Osteoblast (primary cell): Measurements from ENCODE around the gene DENND2A. TPM values are rescaled to one million over a fixed set of nuclear protein-coding genes. Genes with fewer than 3 reads are reported as not detected.

ENCODE experiments used
- DNase-seq: peaks from one replicate; pipeline ENCODE4 v3.0.0; 2011; ENCODE audit warnings: low spot score, mixed read lengths; ENCODE audit not compliant: insufficient read length; ENCODE audit errors: missing footprints
- H2AFZ ChIP-seq: 2 replicates; pipeline ENCODE4 v1.6.0; 2011; ENCODE audit warnings: mild to moderate bottlenecking, low read length
- H3K27ac ChIP-seq: 2 replicates; pipeline ENCODE4 v1.5.1; 2011; ENCODE audit warnings: mild to moderate bottlenecking, low read depth, low read length, moderate library complexity
- H3K27me3 ChIP-seq: 2 replicates; pipeline ENCODE4 v1.6.0; 2012; ENCODE audit warnings: mild to moderate bottlenecking, control low read depth, inconsistent platforms, low read length, moderate library complexity; ENCODE audit not compliant: insufficient read depth
- H3K36me3 ChIP-seq: 2 replicates; pipeline ENCODE4 v1.5.1; 2011; ENCODE audit warnings: mild to moderate bottlenecking, low read length, control low read depth, moderate library complexity; ENCODE audit not compliant: insufficient read depth
- H3K4me1 ChIP-seq: 2 replicates; pipeline ENCODE4 v1.5.1; 2011; ENCODE audit warnings: mild to moderate bottlenecking, low read length, control low read depth, moderate library complexity; ENCODE audit not compliant: insufficient read depth
- H3K4me2 ChIP-seq: 2 replicates; pipeline ENCODE4 v1.6.0; 2011; ENCODE audit warnings: mild to moderate bottlenecking, low read length; ENCODE audit not compliant: insufficient read depth
- H3K4me3 ChIP-seq: fragments of 200-600 bp; sonication (generic); 3 replicates; pipeline ENCODE4 v1.5.1; 2012; ENCODE audit warnings: mild to moderate bottlenecking, low read length, inconsistent platforms; ENCODE audit not compliant: insufficient read depth
- H3K79me2 ChIP-seq: 2 replicates; pipeline ENCODE4 v1.6.0; 2012; ENCODE audit warnings: mild to moderate bottlenecking, low read length, control low read depth, inconsistent platforms; ENCODE audit not compliant: insufficient read depth
- H3K9me3 ChIP-seq: 2 replicates; pipeline ENCODE4 v1.5.1; 2011; ENCODE audit warnings: low read depth, low read length, control low read depth
- H4K20me1 ChIP-seq: 2 replicates; pipeline ENCODE4 v1.6.0; 2012; ENCODE audit warnings: mild to moderate bottlenecking, low read length, control low read depth; ENCODE audit not compliant: insufficient read depth
- total RNA-seq: library from RNA; depleted of rRNA; stranded (reverse); fragments of >200 nt; gene quantifications from 2 replicates; pipeline ENCODE4 v1.2.3, GENCODE V29; 2012
- TF ChIP-seq, protein P1 (sequence below): IDR thresholded peaks from 2 replicates; pipeline ENCODE4 v1.5.1; 2011; ENCODE audit warnings: mild to moderate bottlenecking, low read depth, low read length, moderate library complexity; ENCODE audit errors: extremely low read depth

DENND2A gene
- total RNA-seq, 1 donor = 0.36 TPM

DNA sequence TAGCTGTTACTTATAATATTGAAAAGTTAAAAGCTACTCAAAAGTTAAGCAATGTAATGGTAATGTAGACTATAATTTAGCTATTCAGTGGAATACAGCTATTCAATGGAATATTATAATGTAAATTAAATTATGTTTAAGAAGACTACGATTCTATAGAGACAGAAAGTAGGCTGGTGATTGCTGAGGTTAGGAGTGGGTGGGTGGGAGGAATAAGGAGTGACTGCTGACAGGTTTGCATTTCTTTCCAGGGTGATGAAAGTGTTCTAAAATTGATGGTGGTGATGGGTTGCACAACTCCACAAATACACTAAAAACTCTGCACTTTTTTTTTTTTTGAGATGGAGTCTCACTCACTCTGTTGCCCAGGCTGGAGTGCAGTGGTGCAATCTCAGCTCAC is 21.4 kb downstream of the DENND2A start:
- no peak overlapping the region for H3K4me3 ChIP-seq
- H4K20me1 ChIP-seq = no peaks in the 10 kb centered on the region
- H3K4me1 ChIP-seq = no peaks in the 10 kb centered on the region
- no peaks in the 10 kb centered on the region for H3K9me3 ChIP-seq
- TF ChIP-seq, protein P1, sequence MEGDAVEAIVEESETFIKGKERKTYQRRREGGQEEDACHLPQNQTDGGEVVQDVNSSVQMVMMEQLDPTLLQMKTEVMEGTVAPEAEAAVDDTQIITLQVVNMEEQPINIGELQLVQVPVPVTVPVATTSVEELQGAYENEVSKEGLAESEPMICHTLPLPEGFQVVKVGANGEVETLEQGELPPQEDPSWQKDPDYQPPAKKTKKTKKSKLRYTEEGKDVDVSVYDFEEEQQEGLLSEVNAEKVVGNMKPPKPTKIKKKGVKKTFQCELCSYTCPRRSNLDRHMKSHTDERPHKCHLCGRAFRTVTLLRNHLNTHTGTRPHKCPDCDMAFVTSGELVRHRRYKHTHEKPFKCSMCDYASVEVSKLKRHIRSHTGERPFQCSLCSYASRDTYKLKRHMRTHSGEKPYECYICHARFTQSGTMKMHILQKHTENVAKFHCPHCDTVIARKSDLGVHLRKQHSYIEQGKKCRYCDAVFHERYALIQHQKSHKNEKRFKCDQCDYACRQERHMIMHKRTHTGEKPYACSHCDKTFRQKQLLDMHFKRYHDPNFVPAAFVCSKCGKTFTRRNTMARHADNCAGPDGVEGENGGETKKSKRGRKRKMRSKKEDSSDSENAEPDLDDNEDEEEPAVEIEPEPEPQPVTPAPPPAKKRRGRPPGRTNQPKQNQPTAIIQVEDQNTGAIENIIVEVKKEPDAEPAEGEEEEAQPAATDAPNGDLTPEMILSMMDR = no peak
- H3K4me2 ChIP-seq = no peak overlapping the region
- no peak for DNase-seq
- H2AFZ ChIP-seq = no peak overlapping the region
- H3K79me2 ChIP-seq = no peaks in the 10 kb centered on the region
- H3K27ac ChIP-seq = no peak overlapping the region
- H3K27me3 ChIP-seq = no peaks in the 10 kb centered on the region
- H3K36me3 ChIP-seq = no peaks in the 10 kb centered on the region

DNA sequence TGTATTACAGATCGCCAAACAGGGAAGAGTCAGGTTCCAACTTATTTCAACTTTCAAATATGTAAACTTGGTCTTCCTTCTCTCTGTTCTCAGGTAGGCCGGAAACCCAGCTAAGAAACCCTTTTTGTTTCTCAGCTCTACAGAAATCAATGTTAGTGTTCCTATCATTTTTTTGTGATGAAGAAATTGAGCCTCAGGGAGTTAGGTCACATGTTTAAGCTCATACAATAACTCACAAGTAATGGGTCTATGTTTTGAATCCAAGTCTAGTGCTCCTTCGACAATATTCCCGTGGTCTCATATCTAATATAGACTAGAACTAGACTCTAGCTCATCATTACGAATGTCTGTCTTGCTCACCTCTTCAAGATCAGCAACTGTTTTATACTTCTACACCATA is 22.3 kb downstream of the DENND2A start:
- no peak for DNase-seq
- H3K9me3 ChIP-seq = no peaks in the 10 kb centered on the region
- TF ChIP-seq, protein P1 = no peak
- H3K36me3 ChIP-seq = no peaks in the 10 kb centered on the region
- no peak overlapping the region for H2AFZ ChIP-seq
- no peaks in the 10 kb centered on the region for H3K79me2 ChIP-seq
- H3K4me3 ChIP-seq = no peak overlapping the region
- H3K4me1 ChIP-seq = no peaks in the 10 kb centered on the region
- no peaks in the 10 kb centered on the region for H3K27me3 ChIP-seq
- no peak overlapping the region for H3K4me2 ChIP-seq
- H4K20me1 ChIP-seq = no peaks in the 10 kb centered on the region
- no peak overlapping the region for H3K27ac ChIP-seq

DNA sequence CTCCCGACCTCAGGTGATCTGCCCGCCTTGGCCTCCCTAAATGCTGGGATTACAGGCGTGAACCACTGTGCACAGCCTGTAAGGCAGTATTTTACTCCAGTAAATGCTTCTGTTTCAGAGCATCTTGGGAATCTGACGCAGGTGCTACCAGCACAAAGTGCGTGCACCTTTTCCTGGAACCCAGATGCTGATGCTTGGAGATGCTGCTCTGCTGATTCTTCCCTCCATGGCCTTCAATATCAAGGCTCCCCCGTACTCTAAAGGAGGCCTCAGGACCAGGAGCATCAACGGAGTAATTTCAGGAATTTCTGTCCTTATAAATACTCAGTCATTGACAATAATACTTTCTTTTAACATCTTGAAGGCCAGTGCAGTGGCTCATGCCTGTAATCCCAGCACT is 23.5 kb downstream of the DENND2A start:
- Histone ChIP-seq H3K4me1 (no peaks in the 10 kb centered on the region), H3K27ac (no peak overlapping the region), H3K4me3 (no peak overlapping the region), H3K4me2 (no peak overlapping the region), H3K36me3 (no peaks in the 10 kb centered on the region), H4K20me1 (no peaks in the 10 kb centered on the region), H3K79me2 (no peaks in the 10 kb centered on the region), H3K27me3 (no peaks in the 10 kb centered on the region), H2AFZ (no peak overlapping the region), H3K9me3 (no peaks in the 10 kb centered on the region)
- TF ChIP-seq, protein P1 = no peak
- no peak for DNase-seq

DNA sequence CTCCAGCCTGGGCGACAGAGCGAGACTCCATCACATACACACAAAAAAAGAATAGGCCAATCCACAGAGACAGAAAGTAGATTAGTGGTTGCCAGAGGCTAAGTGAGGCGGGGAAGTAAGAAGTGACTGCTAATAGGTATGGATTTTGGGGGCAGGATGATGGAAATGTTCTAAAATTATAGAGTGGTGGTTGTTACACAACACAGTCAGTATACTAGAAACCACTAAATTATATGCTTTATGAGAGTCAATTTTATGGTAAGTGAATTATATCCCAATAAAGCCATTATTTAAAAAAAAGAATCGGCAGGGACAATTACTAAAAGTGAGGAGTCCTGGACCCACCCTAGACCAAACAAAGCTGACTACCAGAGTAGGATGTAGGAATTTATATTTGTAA is 24.3 kb downstream of the DENND2A start:
- Histone ChIP-seq H3K27me3 (no peaks in the 10 kb centered on the region), H3K4me3 (no peak overlapping the region), H3K27ac (no peak overlapping the region), H3K4me2 (no peak overlapping the region), H3K79me2 (no peaks in the 10 kb centered on the region), H3K4me1 (no peaks in the 10 kb centered on the region), H2AFZ (no peak overlapping the region), H3K9me3 (no peaks in the 10 kb centered on the region), H3K36me3 (no peaks in the 10 kb centered on the region), H4K20me1 (no peaks in the 10 kb centered on the region)
- no peak for DNase-seq
- TF ChIP-seq, protein P1 = no peak
